ENCODE results near the gene PLXND1.

Gene PLXND1

GRCh38 chr3:129626744-129627349 lies 20.4 kb upstream of the PLXND1 start:
- peak; percentile 81 to 91 for DNase-seq (ENCODE audit: low read depth in 1 of 2, low spot score in 1 of 2)
- no peaks in the 10 kb centered on the region for H3K27me3 ChIP-seq (ENCODE audit: insufficient read depth, poor library complexity, severe bottlenecking)
- peak overlapping the region; percentile 60 for H3K4me3 ChIP-seq (replicated peaks; ENCODE audit: insufficient read depth, low read length)
- TF ChIP-seq GABPA (IDR thresholded peaks at IDR 0.05; ENCODE audit: low read depth) (peak; percentile 88), POLR2AphosphoS5 (IDR thresholded peaks at IDR 0.05; ENCODE audit: low read depth) (no peak)
- peak overlapping the region; percentile 77 for H3K27ac ChIP-seq (replicated peaks)

DNA sequence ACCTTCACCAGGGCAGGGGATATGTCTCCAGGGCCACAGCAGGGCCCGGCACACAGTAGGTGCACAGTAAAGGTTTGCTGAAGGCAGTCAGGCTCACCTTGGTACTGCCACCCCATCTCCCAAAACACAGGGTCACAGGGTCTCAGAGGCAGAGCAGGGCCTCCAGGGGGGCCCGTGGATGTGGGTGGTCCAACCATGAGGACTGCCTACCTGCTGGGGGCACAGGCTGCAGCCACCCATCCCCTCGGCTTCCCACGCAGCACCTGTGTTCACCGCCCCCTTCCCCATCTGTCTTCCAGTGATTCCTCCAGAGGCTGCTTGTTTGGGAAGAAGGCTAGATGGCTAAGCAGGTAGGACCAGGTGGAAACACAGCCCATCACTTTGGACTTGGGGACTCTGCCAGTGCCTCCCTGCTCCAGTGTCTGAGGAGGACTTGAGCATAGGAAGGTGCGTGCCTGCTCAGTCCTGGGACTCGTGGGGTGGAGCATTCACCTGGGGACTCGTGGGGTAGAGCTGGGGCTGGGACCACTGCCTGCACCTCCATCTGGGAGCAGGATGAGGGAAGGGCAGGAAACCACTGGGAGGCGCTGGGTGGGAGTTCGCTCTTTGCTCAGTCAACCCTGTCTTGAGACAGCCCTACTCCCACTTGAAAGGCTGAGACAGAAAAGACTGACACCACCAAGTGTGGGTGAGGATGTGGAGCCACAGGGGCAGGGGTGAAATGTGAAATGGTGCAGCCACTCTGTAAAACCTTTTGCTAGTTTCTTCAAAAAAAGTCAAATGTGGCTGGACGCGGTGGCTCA lies 18.8 kb upstream of the PLXND1 start:
- Histone ChIP-seq H3K27me3 (ENCODE audit: insufficient read depth, poor library complexity, severe bottlenecking) (peaks cover 2% of the 10 kb centered on the region), H3K27ac (replicated peaks) (no peak overlapping the region), H3K4me3 (replicated peaks; ENCODE audit: insufficient read depth, low read length) (no peak overlapping the region)
- DNase-seq (ENCODE audit: low read depth in 1 of 2, low spot score in 1 of 2) = no peak
- no peak for TF ChIP-seq GABPA (IDR thresholded peaks at IDR 0.05; ENCODE audit: low read depth)
- TF ChIP-seq, protein P1, sequence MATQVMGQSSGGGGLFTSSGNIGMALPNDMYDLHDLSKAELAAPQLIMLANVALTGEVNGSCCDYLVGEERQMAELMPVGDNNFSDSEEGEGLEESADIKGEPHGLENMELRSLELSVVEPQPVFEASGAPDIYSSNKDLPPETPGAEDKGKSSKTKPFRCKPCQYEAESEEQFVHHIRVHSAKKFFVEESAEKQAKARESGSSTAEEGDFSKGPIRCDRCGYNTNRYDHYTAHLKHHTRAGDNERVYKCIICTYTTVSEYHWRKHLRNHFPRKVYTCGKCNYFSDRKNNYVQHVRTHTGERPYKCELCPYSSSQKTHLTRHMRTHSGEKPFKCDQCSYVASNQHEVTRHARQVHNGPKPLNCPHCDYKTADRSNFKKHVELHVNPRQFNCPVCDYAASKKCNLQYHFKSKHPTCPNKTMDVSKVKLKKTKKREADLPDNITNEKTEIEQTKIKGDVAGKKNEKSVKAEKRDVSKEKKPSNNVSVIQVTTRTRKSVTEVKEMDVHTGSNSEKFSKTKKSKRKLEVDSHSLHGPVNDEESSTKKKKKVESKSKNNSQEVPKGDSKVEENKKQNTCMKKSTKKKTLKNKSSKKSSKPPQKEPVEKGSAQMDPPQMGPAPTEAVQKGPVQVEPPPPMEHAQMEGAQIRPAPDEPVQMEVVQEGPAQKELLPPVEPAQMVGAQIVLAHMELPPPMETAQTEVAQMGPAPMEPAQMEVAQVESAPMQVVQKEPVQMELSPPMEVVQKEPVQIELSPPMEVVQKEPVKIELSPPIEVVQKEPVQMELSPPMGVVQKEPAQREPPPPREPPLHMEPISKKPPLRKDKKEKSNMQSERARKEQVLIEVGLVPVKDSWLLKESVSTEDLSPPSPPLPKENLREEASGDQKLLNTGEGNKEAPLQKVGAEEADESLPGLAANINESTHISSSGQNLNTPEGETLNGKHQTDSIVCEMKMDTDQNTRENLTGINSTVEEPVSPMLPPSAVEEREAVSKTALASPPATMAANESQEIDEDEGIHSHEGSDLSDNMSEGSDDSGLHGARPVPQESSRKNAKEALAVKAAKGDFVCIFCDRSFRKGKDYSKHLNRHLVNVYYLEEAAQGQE (IDR thresholded peaks at IDR 0.05; ENCODE audit: insufficient replicate concordance, low read depth) = no peak
- TF ChIP-seq, protein P2, sequence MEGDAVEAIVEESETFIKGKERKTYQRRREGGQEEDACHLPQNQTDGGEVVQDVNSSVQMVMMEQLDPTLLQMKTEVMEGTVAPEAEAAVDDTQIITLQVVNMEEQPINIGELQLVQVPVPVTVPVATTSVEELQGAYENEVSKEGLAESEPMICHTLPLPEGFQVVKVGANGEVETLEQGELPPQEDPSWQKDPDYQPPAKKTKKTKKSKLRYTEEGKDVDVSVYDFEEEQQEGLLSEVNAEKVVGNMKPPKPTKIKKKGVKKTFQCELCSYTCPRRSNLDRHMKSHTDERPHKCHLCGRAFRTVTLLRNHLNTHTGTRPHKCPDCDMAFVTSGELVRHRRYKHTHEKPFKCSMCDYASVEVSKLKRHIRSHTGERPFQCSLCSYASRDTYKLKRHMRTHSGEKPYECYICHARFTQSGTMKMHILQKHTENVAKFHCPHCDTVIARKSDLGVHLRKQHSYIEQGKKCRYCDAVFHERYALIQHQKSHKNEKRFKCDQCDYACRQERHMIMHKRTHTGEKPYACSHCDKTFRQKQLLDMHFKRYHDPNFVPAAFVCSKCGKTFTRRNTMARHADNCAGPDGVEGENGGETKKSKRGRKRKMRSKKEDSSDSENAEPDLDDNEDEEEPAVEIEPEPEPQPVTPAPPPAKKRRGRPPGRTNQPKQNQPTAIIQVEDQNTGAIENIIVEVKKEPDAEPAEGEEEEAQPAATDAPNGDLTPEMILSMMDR (IDR thresholded peaks at IDR 0.05; ENCODE audit: insufficient read depth, low read length) = no peak
- TF ChIP-seq POLR2AphosphoS5 (IDR thresholded peaks at IDR 0.05; ENCODE audit: low read depth) = no peak
- no peak for TF ChIP-seq SPI1 (IDR thresholded peaks at IDR 0.05; ENCODE audit: borderline replicate concordance, low read depth)

- H3K27ac ChIP-seq (replicated peaks) = peak overlapping the region; percentile 35; the same call in 1 of the 2 replicates
- TF ChIP-seq, protein P1 (IDR thresholded peaks at IDR 0.05; ENCODE audit: insufficient replicate concordance, low read depth) = no peak
- peak; percentile 30; the same call in 1 of the 2 replicates for TF ChIP-seq POLR2AphosphoS5 (IDR thresholded peaks at IDR 0.05; ENCODE audit: low read depth)
- peak; percentile 51 for TF ChIP-seq SPI1 (IDR thresholded peaks at IDR 0.05; ENCODE audit: borderline replicate concordance, low read depth)
- TF ChIP-seq, protein P2 (IDR thresholded peaks at IDR 0.05; ENCODE audit: insufficient read depth, low read length) = no peak
- peak in 1 of 2 experiments; percentile 66 for DNase-seq (ENCODE audit: low read depth in 1 of 2, low spot score in 1 of 2)
- peaks cover 2% of the 10 kb centered on the region for H3K27me3 ChIP-seq (ENCODE audit: insufficient read depth, poor library complexity, severe bottlenecking)
- no peak overlapping the region for H3K4me3 ChIP-seq (replicated peaks; ENCODE audit: insufficient read depth, low read length)
Observed at GRCh38 chr3:129624347-129625071, 18.0 kb upstream of the PLXND1 start.
